Measurements from ENCODE around the gene LRRIQ3.

Gene LRRIQ3

DNA sequence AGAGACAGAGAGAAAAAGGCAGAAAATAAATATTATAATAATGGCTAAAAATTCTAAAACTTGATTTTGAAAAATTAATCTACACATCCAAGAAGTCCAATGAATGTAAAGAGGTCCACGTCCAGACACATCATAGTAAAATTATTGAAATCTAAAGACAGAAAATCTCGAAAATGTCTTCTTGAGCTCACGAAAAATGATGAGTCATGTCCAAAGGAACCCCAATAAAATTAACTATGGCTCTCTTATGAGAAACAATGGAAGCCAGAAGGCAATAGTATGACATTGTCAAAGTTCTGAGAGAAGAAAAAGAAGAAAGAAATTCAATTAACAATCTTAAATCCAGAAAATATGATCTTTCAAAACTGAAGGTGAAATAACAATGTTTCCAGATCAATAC is 84.6 kb downstream of the LRRIQ3 start:
- DNase-seq (ENCODE audit: low read depth), result no peak

DNA sequence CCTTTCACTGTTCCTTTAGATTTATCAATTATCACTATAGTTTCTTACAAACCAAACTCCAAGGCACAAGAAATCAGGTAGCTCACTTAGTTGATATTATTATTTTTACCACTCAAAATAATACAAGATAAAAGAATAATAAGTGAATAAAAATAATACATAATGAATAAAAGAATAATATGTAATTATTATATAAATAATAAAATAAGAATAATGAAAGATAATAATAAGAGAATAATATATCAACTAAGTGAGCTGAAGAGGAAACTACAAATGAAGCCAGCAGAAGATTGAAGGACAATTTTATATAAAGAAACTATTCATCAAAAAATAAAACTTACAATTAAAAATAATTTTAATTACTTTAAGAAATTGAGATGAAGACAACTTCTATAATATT is 90.6 kb downstream of the LRRIQ3 start:
- no peak for DNase-seq (ENCODE audit: low read depth)

DNA sequence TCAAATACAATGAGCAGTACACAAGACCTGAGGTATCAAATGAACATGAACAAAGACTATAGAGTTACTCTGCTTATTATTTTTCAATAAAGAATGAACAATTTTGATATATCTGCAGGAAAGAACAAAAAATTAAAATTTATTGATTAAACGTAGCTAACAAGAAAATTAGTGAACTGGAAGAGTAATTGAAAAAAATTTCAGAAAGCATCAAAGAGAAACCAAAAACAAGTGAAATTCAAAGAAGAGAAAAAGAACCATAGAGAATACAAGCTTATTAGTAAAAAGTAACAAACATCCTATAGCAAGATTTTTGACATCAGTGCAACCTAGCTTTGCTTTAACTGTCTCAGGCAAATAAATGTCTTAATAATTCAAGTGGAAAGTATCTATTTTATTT is 106.6 kb downstream of the LRRIQ3 start:
- DNase-seq (ENCODE audit: low read depth), result no peak

DNA sequence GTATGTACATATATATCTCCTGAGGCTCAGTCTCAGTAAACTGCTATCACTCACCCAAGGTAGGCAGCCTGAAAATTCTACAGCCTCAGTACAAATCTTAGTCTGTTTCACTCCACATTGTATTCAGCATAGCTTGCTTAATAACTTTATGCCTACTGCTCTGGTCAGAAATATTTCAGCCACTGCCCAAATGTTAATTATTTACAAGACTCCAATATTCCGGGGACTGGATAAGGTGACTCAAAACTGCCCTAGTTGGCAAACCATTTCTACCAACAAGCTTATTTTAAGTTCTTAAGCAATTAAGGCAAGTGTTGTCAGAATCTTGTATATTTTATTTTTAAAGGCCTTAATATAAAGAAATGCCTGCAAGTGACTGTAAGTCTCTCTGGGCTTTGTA is 114.8 kb downstream of the LRRIQ3 start:
- no peak for DNase-seq (ENCODE audit: low read depth)

DNA sequence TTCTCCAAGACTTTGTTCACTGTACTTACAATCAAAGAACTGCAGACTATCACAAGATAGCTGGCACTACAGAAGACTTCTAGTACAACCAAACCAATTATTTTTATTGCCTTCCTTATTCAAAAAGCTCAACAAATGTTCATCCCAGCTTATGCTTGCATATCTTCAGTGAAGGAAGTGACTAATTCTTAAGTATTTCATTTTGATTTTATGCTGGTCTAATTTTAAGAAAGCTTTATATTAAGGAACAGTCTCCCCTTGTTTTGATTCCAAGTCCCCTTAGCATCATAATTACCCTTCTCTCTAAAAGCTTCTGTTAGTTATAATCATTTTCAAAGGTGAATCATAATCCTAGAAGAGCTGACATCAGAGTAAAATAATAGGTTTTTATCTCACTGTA is 132.9 kb downstream of the LRRIQ3 start:
- DNase-seq (ENCODE audit: low read depth), result no peak

DNA sequence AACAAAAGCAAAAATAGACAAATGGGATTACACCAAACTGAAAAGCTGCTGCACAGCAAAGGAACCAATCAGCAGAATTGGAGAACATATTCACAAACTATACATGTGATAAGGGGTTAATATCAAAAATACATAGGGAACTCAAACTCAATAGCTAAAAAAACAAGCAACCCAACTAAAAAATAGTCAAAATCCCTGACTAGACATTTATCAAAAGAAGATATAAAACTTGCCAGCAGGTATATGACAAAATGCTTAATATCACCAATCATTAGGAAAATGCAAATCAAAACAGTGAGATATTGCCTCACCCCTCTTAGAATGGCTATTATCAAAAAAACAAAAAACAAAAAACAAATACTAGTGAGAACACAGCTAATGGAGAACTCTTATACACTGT is 140.3 kb downstream of the LRRIQ3 start:
- no peak for DNase-seq (ENCODE audit: low read depth)

DNA sequence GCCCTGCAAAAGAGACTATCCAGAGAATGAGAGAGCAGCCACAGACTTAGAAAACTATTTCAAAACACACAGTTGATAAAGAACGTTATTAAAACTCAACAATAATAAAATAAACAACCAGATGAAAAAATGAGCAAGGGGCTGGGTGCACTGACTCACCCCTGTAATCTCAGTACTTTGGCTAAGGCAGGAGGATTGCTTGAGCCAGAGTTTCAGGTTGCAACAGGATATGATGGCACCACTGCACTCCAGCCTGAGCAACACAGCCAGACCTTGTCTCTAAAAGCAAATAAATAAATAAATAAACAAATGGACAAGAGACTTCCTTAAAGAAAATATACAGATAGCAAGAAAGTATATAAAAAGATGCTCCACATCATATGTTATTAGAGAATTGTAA is 144.6 kb downstream of the LRRIQ3 start:
- no peak for DNase-seq (ENCODE audit: low read depth)

DNA sequence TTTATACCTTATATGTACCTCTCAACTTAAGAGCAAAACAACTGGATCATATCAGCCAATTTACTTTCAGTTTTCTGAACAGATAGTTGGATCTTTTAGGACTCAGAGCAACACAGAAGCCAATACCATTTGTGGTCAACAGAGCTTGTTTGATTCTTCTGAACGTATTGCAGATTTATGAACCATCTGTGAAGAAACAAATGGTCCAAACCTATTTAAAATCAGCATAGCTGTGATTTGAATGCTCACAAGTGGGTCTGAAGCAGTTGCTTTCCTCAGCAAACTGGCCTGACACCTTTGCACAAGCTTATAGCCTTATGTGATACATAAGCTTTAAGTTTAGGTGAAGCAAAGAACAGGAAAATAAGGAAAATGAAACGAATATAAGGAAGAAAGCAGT is 147.6 kb downstream of the LRRIQ3 start:
- no peak for DNase-seq (ENCODE audit: low read depth)

DNA sequence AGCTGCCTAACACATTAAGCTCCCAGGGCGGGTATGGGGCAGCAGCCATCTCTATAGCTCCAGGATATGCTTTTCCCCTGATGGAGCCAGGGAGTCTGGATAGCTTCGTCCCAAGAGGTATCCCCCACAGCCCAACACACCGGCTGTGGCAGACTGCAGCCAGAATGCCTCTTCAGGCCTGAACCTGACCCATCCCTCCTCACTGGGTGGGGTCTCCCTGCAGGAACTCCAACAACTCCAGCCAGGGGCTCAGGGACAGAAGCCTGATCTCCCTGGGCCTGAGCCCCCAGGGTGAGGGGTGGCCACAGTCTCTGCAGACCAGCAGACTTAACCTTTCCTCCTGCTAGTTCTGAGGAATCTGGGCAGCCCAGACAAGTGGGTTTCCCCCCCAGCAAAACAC is 159.9 kb downstream of the LRRIQ3 start:
- no peak for DNase-seq (ENCODE audit: low read depth)

DNA sequence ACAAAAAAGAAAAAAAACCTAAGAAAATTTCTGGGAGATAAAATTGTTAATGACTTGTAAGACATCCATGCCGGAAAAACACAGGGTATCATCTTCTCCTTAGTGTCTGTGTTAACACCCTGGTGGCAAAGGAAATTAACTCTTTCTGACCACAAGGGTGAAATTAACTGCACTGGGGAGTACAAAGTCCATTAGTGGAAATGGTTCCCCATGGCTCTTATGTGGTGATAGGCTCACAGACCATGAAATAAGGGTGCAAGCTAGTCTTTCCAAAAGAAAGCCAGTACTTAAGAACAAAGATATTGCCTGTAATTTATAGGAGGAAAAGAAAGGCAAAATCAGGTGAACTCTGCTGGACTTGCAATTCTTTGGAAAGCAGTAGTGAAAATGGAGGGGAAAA is 185.4 kb downstream of the LRRIQ3 start:
- DNase-seq (ENCODE audit: low read depth), result no peak

DNA sequence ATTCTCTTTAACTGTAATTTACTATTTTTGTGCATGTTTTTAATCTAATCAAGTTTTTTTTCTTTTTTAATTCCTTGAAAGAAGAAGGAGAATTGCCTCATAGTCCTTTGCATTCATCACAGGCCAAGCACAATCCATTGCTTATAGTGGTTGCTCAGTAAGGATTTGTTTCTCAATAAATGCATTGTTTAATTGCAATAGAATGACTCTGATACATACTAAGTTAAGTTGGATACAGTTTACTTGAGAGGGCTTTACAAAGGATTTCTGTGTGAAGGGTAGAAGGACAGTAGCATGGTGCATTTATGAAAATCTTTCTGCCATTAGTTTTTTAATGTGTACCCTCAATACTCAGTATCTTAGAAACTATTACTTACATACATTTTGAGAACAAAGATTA is 186.2 kb downstream of the LRRIQ3 start:
- no peak for DNase-seq (ENCODE audit: low read depth)

DNA sequence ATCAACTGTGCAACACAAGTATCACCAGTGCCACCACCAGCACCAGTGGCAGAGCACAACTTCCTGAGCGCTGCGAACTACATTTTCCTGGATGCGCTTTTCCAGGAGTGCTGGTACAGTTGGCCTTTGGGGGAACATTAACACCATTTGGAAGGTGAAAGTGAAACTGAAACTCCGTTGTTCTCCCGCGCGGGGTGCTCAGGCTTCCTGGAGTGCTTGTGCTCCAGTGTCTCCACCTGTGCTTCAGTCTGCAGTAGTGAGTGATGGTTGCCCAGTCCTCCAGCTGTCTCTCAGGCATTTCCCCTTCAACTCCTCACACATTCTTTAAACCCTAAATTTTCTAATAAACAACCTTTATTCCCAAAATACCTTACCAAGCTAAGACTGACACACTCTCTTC is 187.8 kb downstream of the LRRIQ3 start:
- DNase-seq (ENCODE audit: low read depth), result no peak

DNA sequence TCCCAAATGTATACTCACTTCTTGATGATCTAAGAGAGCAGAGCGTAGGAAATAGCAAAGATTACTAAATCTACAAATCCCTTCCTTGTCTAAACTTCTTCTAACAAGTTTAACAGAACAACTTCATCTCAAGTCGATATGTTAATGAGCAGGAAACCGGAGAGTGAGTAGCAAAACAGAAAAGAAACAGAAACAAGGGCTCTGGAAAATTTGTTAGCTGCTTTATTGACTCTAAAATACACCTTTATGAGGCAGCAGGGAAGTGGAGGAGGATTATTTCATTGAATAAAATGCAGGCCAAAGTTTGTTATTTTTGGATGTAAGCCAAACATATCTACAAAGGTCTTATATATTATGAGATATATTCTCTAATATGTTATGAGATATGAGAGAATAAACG is 192.4 kb downstream of the LRRIQ3 start:
- no peak for DNase-seq (ENCODE audit: low read depth)

DNA sequence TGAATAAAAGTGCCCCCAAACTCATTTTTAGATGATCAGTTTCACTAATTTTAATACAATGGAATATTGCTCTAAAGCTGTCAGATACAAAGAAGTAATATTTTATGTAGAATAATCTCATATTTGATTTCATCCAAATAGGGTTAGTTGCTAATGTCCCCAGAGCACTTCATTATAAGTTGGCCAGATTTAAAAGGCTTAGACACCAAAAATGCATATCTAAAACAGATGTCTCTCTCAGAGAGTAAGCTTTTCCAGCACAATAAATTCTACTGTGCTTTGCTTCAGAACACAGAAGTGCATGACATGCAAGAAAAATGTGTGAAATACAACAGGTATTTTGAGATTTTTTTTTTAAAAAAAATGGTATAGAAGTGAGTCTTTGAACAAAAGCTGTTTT is 194.2 kb downstream of the LRRIQ3 start:
- no peak for DNase-seq (ENCODE audit: low read depth)

DNA sequence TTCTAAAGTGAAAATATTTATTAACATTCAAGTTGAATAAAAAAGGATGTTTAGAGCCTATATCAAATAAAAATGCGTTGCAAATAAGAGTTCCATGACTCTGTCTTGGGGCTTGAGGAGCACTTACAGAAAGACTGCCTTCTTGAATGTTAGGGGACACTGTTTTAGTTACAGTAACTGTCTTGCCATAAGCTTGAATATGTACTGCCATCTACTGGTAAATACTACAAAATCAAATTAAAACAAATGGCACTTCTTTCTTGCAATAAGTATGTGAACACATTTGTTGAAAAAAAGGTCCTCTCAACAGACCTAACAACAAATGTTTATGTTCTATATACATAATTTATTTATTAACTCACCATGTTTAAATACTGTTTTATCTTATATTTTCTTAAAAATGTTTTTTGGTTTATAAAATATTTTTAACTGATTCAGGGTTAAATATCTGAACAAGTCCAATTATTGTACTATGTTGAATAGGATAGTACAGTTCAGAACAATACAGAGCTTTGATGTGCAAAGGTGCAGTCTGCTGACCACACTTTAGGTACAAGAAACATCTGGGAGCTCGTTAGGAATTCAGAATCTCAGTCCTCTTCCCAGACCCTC is 199.5 kb downstream of the LRRIQ3 start:
- no peak for DNase-seq (ENCODE audit: low read depth)

DNA sequence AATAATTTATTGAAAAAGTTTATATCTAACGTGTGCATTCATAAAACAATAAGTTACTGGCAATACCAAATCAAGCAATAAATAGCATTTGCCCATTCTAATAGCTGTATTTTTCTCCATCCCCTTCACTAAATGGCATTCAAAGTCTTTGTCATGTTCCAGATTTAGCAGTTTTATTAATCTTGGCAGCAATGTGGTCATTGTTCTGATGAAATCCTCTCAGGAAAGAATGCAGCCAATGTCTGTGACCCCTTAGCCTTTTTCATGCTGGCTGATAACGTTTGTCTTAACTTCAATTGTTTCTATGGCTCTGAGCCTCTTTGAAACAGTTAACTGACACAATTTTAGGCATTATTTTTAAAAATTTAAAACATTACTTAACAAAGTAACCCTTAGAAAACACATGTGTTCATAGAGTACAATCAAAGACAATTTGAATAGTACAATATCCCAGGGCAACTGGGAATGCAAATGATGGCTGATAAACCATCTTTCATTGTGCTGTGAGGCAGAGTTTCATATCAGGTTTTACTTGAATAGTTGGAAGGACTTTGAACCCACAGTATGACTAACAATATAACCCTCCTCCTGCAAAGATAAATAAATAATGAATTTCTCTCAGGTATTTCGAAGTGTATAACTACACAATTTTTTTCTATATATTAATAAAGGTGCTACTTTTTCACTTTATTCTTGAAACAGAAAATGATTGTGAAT is 217.5 kb downstream of the LRRIQ3 start:
- no peak for DNase-seq (ENCODE audit: low read depth)

DNA sequence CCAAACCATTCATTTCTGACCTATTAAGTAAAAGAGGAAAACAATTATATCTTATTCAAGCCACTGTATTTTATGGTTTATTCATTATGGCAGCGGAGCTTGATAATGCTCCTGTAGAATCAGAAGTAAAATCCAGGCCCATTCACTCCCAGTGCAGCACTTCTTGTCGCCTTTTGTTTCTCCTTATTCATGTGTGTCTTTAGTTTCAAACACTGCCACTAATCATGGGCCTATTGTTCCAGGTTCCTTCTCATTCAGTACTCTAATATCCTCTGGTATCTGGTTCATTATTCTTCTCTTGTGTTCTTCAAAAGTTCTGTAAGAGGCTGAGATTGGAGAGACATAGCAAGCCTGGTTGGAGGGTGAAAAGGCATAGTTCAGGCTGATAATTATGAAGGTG is 218.3 kb downstream of the LRRIQ3 start:
- no peak for DNase-seq (ENCODE audit: low read depth)

DNA sequence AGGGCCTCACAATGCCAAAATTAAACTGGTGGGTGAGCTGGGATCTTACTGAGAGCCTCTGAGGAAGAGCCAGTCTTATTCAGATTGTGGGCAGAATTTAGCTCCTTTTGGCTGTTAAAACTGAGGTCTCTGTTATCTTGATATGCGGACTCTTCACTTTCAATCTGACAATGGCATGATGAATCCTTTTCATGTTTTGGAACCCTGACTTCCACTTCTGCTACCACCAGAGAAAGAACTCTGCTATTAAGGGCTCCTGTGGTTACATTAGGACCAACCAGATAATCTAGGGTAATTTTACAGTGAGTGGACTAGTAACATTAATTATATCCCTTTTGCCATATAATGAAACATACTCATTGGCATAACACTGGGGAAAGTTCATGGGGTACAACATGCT is 219.0 kb downstream of the LRRIQ3 start:
- DNase-seq (ENCODE audit: low read depth), result no peak

Data from stimulated activated CD8-positive, alpha-beta memory T cell treated with anti-CD3 and anti-CD28 coated beads, Interleukin-15, amount 100 ng/mL, for 1 hour (primary cell).